EH (cell line): ENCODE measurements around the gene CGREF1.
"Not testable (repeated sequence)": the region's sequence is repeated elsewhere in the genome, so short reads cannot be mapped to it uniquely, and the experiment has no call there.

Experiments used
- DNase-seq: peaks from one replicate; pipeline ENCODE4 v3.0.0-alpha.2; 2015; ENCODE audit warnings: low read depth

CGREF1 gene

GRCh38 chr2:27087823-27088410 lies 31.0 kb downstream of the CGREF1 start:
- DNase-seq, result no peak

GRCh38 chr2:27086724-27087593 lies 32.0 kb downstream of the CGREF1 start, which contains the start of gene KHK:
Gene KHK, plus strand, starts transcription at chr2:27086772. Its CDS starts 488 bp downstream, at chr2:27087260.
- peak; percentile 43 for DNase-seq

GRCh38 chr2:27086090-27086723 lies 32.7 kb downstream of the CGREF1 start:
- peak; percentile 91 for DNase-seq

GRCh38 chr2:27085673-27086089 lies 33.2 kb downstream of the CGREF1 start:
- DNase-seq, result peak; percentile 76

- DNase-seq, result no peak
Measured at GRCh38 chr2:27085062-27085672, 33.8 kb downstream of the CGREF1 start.

GRCh38 chr2:27084297-27085061 lies 34.4 kb downstream of the CGREF1 start:
- no peak for DNase-seq

GRCh38 chr2:27083410-27084296 lies 35.3 kb downstream of the CGREF1 start:
- no peak for DNase-seq

GRCh38 chr2:27082773-27083409 lies 36.0 kb downstream of the CGREF1 start:
- no peak for DNase-seq

- no peak for DNase-seq
Measured at GRCh38 chr2:27081984-27082772, 36.8 kb downstream of the CGREF1 start.

GRCh38 chr2:27080603-27080936 lies 38.4 kb downstream of the CGREF1 start:
- DNase-seq, result no peak

GRCh38 chr2:27080140-27080469 lies 38.8 kb downstream of the CGREF1 start:
- no peak for DNase-seq

GRCh38 chr2:27079233-27080139 lies 39.4 kb downstream of the CGREF1 start:
- peak; percentile 26 for DNase-seq

GRCh38 chr2:27078267-27079194 lies 40.4 kb downstream of the CGREF1 start, which contains the start of gene EMILIN1:
Gene EMILIN1, plus strand, starts transcription at chr2:27078615. Its CDS starts 451 bp downstream, at chr2:27079066.
- peak; percentile 98 for DNase-seq

GRCh38 chr2:27077231-27077630 lies 41.7 kb downstream of the CGREF1 start:
- DNase-seq, result no peak

GRCh38 chr2:27076323-27076722 lies 42.6 kb downstream of the CGREF1 start:
- no peak for DNase-seq

- DNase-seq, result not testable (repeated sequence)
Measured at GRCh38 chr2:27075566-27075871, 43.4 kb downstream of the CGREF1 start.
